Common myeloid progenitor, CD34-positive (primary cell): Measurements from ENCODE around the gene KIF9.

Experiments used
- CTCF ChIA-PET: fragments of 350-600 bp; sonication (Branson Sonifier 250); formaldehyde crosslinking; loops from one replicate; lab custom pipeline; 2021; ENCODE audit warnings: antibody characterized with exemption; lab: Charles Lee
- POLR2A ChIA-PET: fragments of 350-600 bp; sonication (Branson Sonifier 250); formaldehyde crosslinking; loops from one replicate; lab custom pipeline; 2021; ENCODE audit warnings: antibody characterized with exemption; lab: Charles Lee
- DNase-seq, 3 donors: peaks; one replicate each; pipeline versions ENCODE4 v3.0.0 to v3.0.0-alpha.2; 2013
- H3K27ac ChIP-seq, 2 experiments: 1 replicate in 1 of 2; 2 replicates in 1 of 2; pipeline ENCODE4 v1.7.0; 2013; ENCODE audit warnings: inconsistent platforms in 2 of 2, low read length in 2 of 2, mild to moderate bottlenecking in 2 of 2, low read depth in 1 of 2, moderate library complexity in 1 of 2; ENCODE audit not compliant: severe bottlenecking in 2 of 2, insufficient read depth in 1 of 2, poor library complexity in 1 of 2
- H3K27me3 ChIP-seq, 5 experiments: replicated peaks in 2 of 5; 1 replicate in 3 of 5; 2 replicates in 2 of 5; pipeline versions ENCODE4 v1.6.1 to v1.7.0; 2013; ENCODE audit warnings: low read length in 4 of 5, mild to moderate bottlenecking in 2 of 5, moderate library complexity in 2 of 5, inconsistent platforms in 1 of 5; ENCODE audit not compliant: insufficient read depth in 5 of 5, control insufficient read depth in 4 of 5
- H3K36me3 ChIP-seq, 4 experiments: 1 replicate in 2 of 4; 2 replicates in 2 of 4; pipeline versions ENCODE4 v1.6.1 to v1.7.0; 2013; ENCODE audit warnings: low read length in 3 of 4, control low read depth in 1 of 4, mild to moderate bottlenecking in 1 of 4; ENCODE audit not compliant: control insufficient read depth in 4 of 4, insufficient read depth in 4 of 4
- H3K4me1 ChIP-seq, 4 experiments: 1 replicate in 3 of 4; 2 replicates in 1 of 4; pipeline versions ENCODE4 v1.6.1 to v1.7.1; 2013; ENCODE audit warnings: low read length in 3 of 4, mild to moderate bottlenecking in 3 of 4, control low read depth in 1 of 4, inconsistent platforms in 1 of 4, moderate library complexity in 1 of 4; ENCODE audit not compliant: control insufficient read depth in 4 of 4, insufficient read depth in 4 of 4; ENCODE audit errors: control extremely low read depth in 1 of 4
- H3K4me3 ChIP-seq, 7 experiments: 1 replicate in 4 of 7; 2 replicates in 3 of 7; pipeline versions ENCODE4 v1.5.1 to v1.7.0; 2013; ENCODE audit warnings: mild to moderate bottlenecking in 7 of 7, low read length in 6 of 7, moderate library complexity in 6 of 7, inconsistent platforms in 2 of 7, low read depth in 2 of 7, control low read depth in 1 of 7; ENCODE audit not compliant: insufficient read depth in 4 of 7, control insufficient read depth in 1 of 7; ENCODE audit errors: extremely low read depth in 1 of 7
- H3K9me3 ChIP-seq, 5 experiments: 1 replicate in 4 of 5; 2 replicates in 1 of 5; pipeline versions ENCODE4 v1.6.1 to v1.7.1; 2013; ENCODE audit warnings: low read length in 4 of 5, mild to moderate bottlenecking in 2 of 5, inconsistent platforms in 1 of 5, low read depth in 1 of 5, moderate library complexity in 1 of 5; ENCODE audit not compliant: control insufficient read depth in 4 of 5, insufficient read depth in 2 of 5; ENCODE audit errors: control extremely low read depth in 1 of 5
- WGBS: methylation state at CpG from one replicate; pipeline ENCODE4 v1.1.5; 2013; ENCODE audit not compliant: insufficient coverage; 5-methylcytosine and 5-hydroxymethylcytosine counted together

The KIF9 gene

GRCh38 chr3:47245271-47245670 is 37.3 kb downstream of the KIF9 start:
- Histone ChIP-seq H3K27me3 (no peaks in the 10 kb centered on the region), H3K4me3 (no peak overlapping the region), H3K27ac (no peak overlapping the region), H3K4me1 (peaks cover 0 to 4% (median 0%) of the 10 kb centered on the region in 4 experiments), H3K9me3 (no peaks in the 10 kb centered on the region), H3K36me3 (peaks cover 0 to 4% (median 0%) of the 10 kb centered on the region in 4 experiments)
- CTCF ChIA-PET: interaction anchor here (0.6 kb wide), 1 partner anchor 42 kb away, joined by 3 read pairs; no protein-coding TSS in a partner anchor
- no peak for DNase-seq
- 95% methylated on average over 2 of the region's 2 CpGs for WGBS
- POLR2A ChIA-PET: no interaction called here

GRCh38 chr3:47244531-47245100 is 38.0 kb downstream of the KIF9 start:
- H3K9me3 ChIP-seq: no peaks in the 10 kb centered on the region
- CTCF ChIA-PET: no interaction called here
- no peak overlapping the region for H3K4me3 ChIP-seq
- peaks cover 0 to 4% (median 0%) of the 10 kb centered on the region in 4 experiments for H3K36me3 ChIP-seq
- no peak overlapping the region for H3K27ac ChIP-seq
- DNase-seq: no peak
- peaks cover 0 to 4% (median 0%) of the 10 kb centered on the region in 4 experiments for H3K4me1 ChIP-seq
- 98% methylated on average over 6 of the region's 10 CpGs for WGBS
- H3K27me3 ChIP-seq: no peaks in the 10 kb centered on the region
- POLR2A ChIA-PET: no interaction called here

- H3K36me3 ChIP-seq: peaks cover 0 to 4% (median 0%) of the 10 kb centered on the region in 4 experiments
- H3K4me3 ChIP-seq: no peak overlapping the region
- H3K27me3 ChIP-seq: no peaks in the 10 kb centered on the region
- DNase-seq: no peak
- no peak overlapping the region for H3K27ac ChIP-seq
- ChIA-PET CTCF (interaction anchor here (1.2 kb wide), 1 partner anchor 32 kb away, joined by 3 read pairs; no protein-coding TSS in a partner anchor), POLR2A (no interaction called here)
- 100% methylated on average over 6 of the region's 9 CpGs for WGBS
- H3K4me1 ChIP-seq: peaks cover 0 to 4% (median 0%) of the 10 kb centered on the region in 4 experiments
- no peaks in the 10 kb centered on the region for H3K9me3 ChIP-seq
These were observed 39.0 kb downstream of the KIF9 start for GRCh38 chr3:47243419-47244147.

GRCh38 chr3:47239929-47240328 is 42.7 kb downstream of the KIF9 start:
- 99% methylated on average over 6 of the region's 6 CpGs for WGBS
- H3K9me3 ChIP-seq: no peaks in the 10 kb centered on the region
- DNase-seq: no peak
- H3K4me1 ChIP-seq: no peaks in the 10 kb centered on the region
- no peak overlapping the region for H3K27ac ChIP-seq
- no peaks in the 10 kb centered on the region for H3K36me3 ChIP-seq
- ChIA-PET POLR2A (no interaction called here), CTCF (no interaction called here)
- no peak overlapping the region for H3K4me3 ChIP-seq
- no peaks in the 10 kb centered on the region for H3K27me3 ChIP-seq

DNA sequence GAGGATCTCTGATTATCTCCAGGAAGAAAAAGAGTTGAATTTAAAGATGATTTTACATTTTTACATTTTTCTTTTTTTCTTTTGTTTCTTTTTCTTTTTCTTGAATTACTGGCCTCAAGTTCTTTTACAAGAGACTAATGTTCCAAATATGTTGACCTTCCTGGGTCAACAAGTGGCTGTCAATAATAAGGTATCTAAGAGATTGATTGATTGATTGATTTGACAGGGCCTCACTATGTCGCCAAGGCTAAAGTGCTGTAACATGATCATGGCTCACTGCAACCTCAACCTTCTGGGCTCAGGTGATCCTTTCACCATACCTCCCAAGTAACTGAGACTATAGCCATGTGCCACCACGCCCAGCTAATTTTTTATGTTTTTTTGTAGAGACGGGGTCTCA is 44.6 kb downstream of the KIF9 start:
- H3K27ac ChIP-seq: no peak overlapping the region
- WGBS: 100% methylated on average over 1 of the region's 3 CpGs

GRCh38 chr3:47228088-47228487 is 54.5 kb downstream of the KIF9 start:
- CTCF ChIA-PET: interaction anchor here (0.9 to 1.4 kb wide), 2 partner anchors 22 to 95 kb away, joined by 3 read pairs; no protein-coding TSS in a partner anchor
- H3K4me1 ChIP-seq: peaks cover 0 to 13% (median 8%) of the 10 kb centered on the region in 4 experiments
- no peak overlapping the region for H3K27ac ChIP-seq
- POLR2A ChIA-PET: no interaction called here
- no peaks in the 10 kb centered on the region for H3K9me3 ChIP-seq
- DNase-seq: no peak
- H3K4me3 ChIP-seq: no peak overlapping the region
- no peaks in the 10 kb centered on the region for H3K36me3 ChIP-seq
- no peaks in the 10 kb centered on the region for H3K27me3 ChIP-seq
- WGBS: 86% methylated on average over 1 of the region's 1 CpG

More for the DNA sequence above, 44.6 kb downstream of the KIF9 start:
- no peak for DNase-seq
- Histone ChIP-seq H3K27me3 (no peaks in the 10 kb centered on the region), H3K36me3 (no peaks in the 10 kb centered on the region), H3K4me1 (no peaks in the 10 kb centered on the region), H3K4me3 (no peak overlapping the region), H3K9me3 (no peaks in the 10 kb centered on the region)
- CTCF ChIA-PET: no interaction called here
- POLR2A ChIA-PET: no interaction called here

DNA sequence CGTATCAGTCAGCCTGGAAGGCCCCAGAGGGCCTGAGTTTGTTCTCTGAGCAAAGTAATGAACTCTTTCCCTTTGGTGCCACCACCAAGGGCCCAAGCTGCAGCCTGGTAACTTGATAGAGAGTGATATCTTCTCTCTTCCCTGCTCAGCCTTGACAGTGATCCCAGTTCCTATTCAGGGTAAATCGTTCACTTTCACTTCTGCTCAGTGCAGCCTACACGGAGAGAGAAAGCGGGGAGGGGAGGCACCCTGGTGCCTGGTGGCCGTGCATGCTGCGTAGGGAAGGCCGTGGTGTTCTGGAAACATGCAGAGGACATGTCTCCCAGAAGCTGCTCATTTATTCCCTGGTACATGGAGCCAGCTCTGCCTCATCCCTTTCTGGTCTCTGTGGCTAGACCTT is 54.9 kb downstream of the KIF9 start:
- DNase-seq: no peak
- Histone ChIP-seq H3K9me3 (no peaks in the 10 kb centered on the region), H3K27ac (no peak overlapping the region), H3K4me3 (no peak overlapping the region), H3K36me3 (no peaks in the 10 kb centered on the region), H3K4me1 (peaks cover 0 to 13% (median 8%) of the 10 kb centered on the region in 4 experiments), H3K27me3 (no peaks in the 10 kb centered on the region)
- POLR2A ChIA-PET: no interaction called here
- 93% methylated on average over 7 of the region's 7 CpGs for WGBS
- CTCF ChIA-PET: interaction anchor here (0.9 to 1.4 kb wide), 2 partner anchors 22 to 96 kb away, joined by 3 read pairs; no protein-coding TSS in a partner anchor
